ENCODE data around the gene SMIM14. TPM values are rescaled to one million over a fixed set of nuclear protein-coding genes. Genes with fewer than 3 reads are reported as not detected.

SMIM14 gene
- total and polyA plus RNA-seq, 9 of the 15 experiments (the other 6 are each of a cell fraction or from before 2014, with no cell fraction given) = 0.98 to 3.7 (median 2.2) TPM

- TF ChIP-seq MGA (IDR thresholded peaks at IDR 0.05) (peak; percentile 48), NFE2L1 (tag; IDR thresholded peaks at IDR 0.05; ENCODE audit: borderline replicate concordance, low read depth) (no peak), SOX6 (IDR thresholded peaks at IDR 0.05) (no peak), ZNF140 (CRISPR knock-in tag; IDR thresholded peaks at IDR 0.05) (no peak), SMARCB1 (IDR thresholded peaks at IDR 0.05; ENCODE audit: insufficient read length, low read depth) (no peak)
These were observed 69.9 kb downstream of the SMIM14 start (continued) for GRCh38 chr4:39568805-39569204.

All from K562 (cell line).